Transverse colon (tissue), 4 donors: ENCODE measurements around the gene DLG5.

Experiments
- CTCF ChIP-seq, 5 experiments: fragments of 200-600 bp in 3 of 5; fragments of 450-650 bp in 2 of 5; sonication (generic) in 3 of 5; IDR thresholded peaks; 1 replicate in 2 of 5; 2 replicates in 3 of 5; pipeline ENCODE4 v1.5.1; 2016 to 2017; ENCODE audit warnings: antibody characterized with exemption in 5 of 5, inconsistent platforms in 3 of 5, mild to moderate bottlenecking in 2 of 5, moderate library complexity in 1 of 5
- POLR2A ChIP-seq: fragments of 450-650 bp; IDR thresholded peaks from one replicate; pipeline ENCODE4 v1.6.1; 2016; ENCODE audit warnings: antibody characterized with exemption, mild to moderate bottlenecking, moderate library complexity
- POLR2AphosphoS5 ChIP-seq, 3 donors: sonication (generic); formaldehyde crosslinking; IDR thresholded peaks; one replicate each; pipeline ENCODE4 v1.6.1; 2016; ENCODE audit warnings: antibody characterized with exemption in 3 of 3

GRCh38 chr10:77863446-77863845 lies 63.1 kb downstream of the DLG5 start:
- TF ChIP-seq CTCF (IDR thresholded peaks at IDR 0.05) (no peak), POLR2A (no peak), POLR2AphosphoS5 (IDR thresholded peaks at IDR 0.05) (no peak)
